Astrocyte (in vitro differentiated cells and primary cell): Measurements from ENCODE around the gene UGT1A5. TPM values are rescaled to one million over a fixed set of nuclear protein-coding genes. Genes with fewer than 3 reads are reported as not detected.

Experiments used
- DNase-seq: peaks from one replicate; pipeline ENCODE4 v3.0.0-alpha.2; 2010; ENCODE audit warnings: low read depth
- FAIRE-seq: peaks from 2 replicates; lab custom pipeline; 2011; peaks lifted over from hg19 to GRCh38; lab: Jason Lieb, UNC
- H2AFZ ChIP-seq: 2 replicates; pipeline ENCODE4 v1.6.0; 2012; ENCODE audit warnings: low read depth, low read length, inconsistent platforms
- H3K27ac ChIP-seq: 2 replicates; pipeline ENCODE4 v1.5.1; 2011; ENCODE audit warnings: low read depth, low read length, inconsistent platforms
- H3K27me3 ChIP-seq: 2 replicates; pipeline ENCODE4 v1.6.0; 2011; ENCODE audit warnings: low read length, inconsistent platforms; ENCODE audit not compliant: insufficient read depth
- H3K36me3 ChIP-seq: 2 replicates; pipeline ENCODE4 v1.5.1; 2011; ENCODE audit warnings: low read length, inconsistent platforms; ENCODE audit not compliant: insufficient read depth
- H3K4me1 ChIP-seq: 2 replicates; pipeline ENCODE4 v1.5.1; 2011; ENCODE audit warnings: low read length, inconsistent platforms; ENCODE audit not compliant: insufficient read depth
- H3K4me2 ChIP-seq: 2 replicates; pipeline ENCODE4 v1.6.0; 2012; ENCODE audit warnings: low read length, inconsistent platforms
- H3K4me3 ChIP-seq: 2 replicates; pipeline ENCODE4 v1.5.1; 2011; ENCODE audit warnings: low read depth, mild to moderate bottlenecking, low read length, inconsistent platforms; ENCODE audit not compliant: insufficient read depth
- H3K79me2 ChIP-seq: 2 replicates; pipeline ENCODE4 v1.6.0; 2012; ENCODE audit warnings: mild to moderate bottlenecking, low read length, inconsistent platforms; ENCODE audit not compliant: insufficient read depth
- H3K9ac ChIP-seq: 2 replicates; pipeline ENCODE4 v1.6.0; 2012; ENCODE audit warnings: mild to moderate bottlenecking, low read length, inconsistent platforms
- H3K9me3 ChIP-seq: 2 replicates; pipeline ENCODE4 v1.5.1; 2012; ENCODE audit warnings: low read depth, mild to moderate bottlenecking, low read length, inconsistent platforms; ENCODE audit not compliant: insufficient read depth
- H4K20me1 ChIP-seq: 2 replicates; pipeline ENCODE4 v1.6.0; 2012; ENCODE audit warnings: low read length, inconsistent platforms; ENCODE audit not compliant: insufficient read depth
- H3K27ac Mint-ChIP-seq: one replicate; pipeline ENCODE4 v1.8.0; 2021; ENCODE audit warnings: mild to moderate bottlenecking, mixed read lengths; ENCODE audit not compliant: unreplicated experiment
- H3K27me3 Mint-ChIP-seq: one replicate; pipeline ENCODE4 v1.8.0; 2021; ENCODE audit warnings: low read depth, mixed read lengths; ENCODE audit not compliant: unreplicated experiment
- H3K36me3 Mint-ChIP-seq: one replicate; pipeline ENCODE4 v1.8.0; 2021; ENCODE audit warnings: low read depth, mixed read lengths; ENCODE audit not compliant: unreplicated experiment
- H3K4me1 Mint-ChIP-seq: one replicate; pipeline ENCODE4 v1.8.0; 2021; ENCODE audit warnings: low read depth, mixed read lengths; ENCODE audit not compliant: unreplicated experiment
- H3K4me3 Mint-ChIP-seq: one replicate; pipeline ENCODE4 v1.8.0; 2021; ENCODE audit warnings: mild to moderate bottlenecking, moderate library complexity, mixed read lengths; ENCODE audit not compliant: unreplicated experiment
- H3K9me3 Mint-ChIP-seq: one replicate; pipeline ENCODE4 v1.8.0; 2021; ENCODE audit warnings: mild to moderate bottlenecking, mixed read lengths; ENCODE audit not compliant: unreplicated experiment
- EZH2 ChIP-seq: IDR thresholded peaks from 2 replicates; pipeline ENCODE4 v1.6.1; 2012; ENCODE audit warnings: mild to moderate bottlenecking, low read length, inconsistent platforms; ENCODE audit not compliant: insufficient read depth
- total RNA-seq: library from RNA; stranded (reverse); gene quantifications from 2 replicates; pipeline ENCODE4 v1.2.1, GENCODE V29; 2021
- TF ChIP-seq, protein P1 (sequence below): IDR thresholded peaks from 2 replicates; pipeline ENCODE4 v1.5.1; 2011; ENCODE audit warnings: low read depth, mild to moderate bottlenecking, inconsistent platforms, low read length, moderate library complexity; ENCODE audit not compliant: insufficient read depth

The UGT1A5 gene
- total RNA-seq, 1 donor from 2014 or later = not detected

GRCh38 chr2:233674314-233674713, 38.4 kb upstream of the UGT1A5 start:
- Mint-ChIP-seq H3K36me3 (peaks cover 2% of the 10 kb centered on the region), H3K4me1 (no peaks in the 10 kb centered on the region), H3K9me3 (peaks cover 2% of the 10 kb centered on the region), H3K27ac (no peak overlapping the region), H3K27me3 (peaks cover 17% of the 10 kb centered on the region), H3K4me3 (no peak overlapping the region)
- no peak for DNase-seq
- Histone ChIP-seq H3K27ac (no peak overlapping the region), H2AFZ (no peak overlapping the region), H3K9ac (no peak overlapping the region), H3K36me3 (no peaks in the 10 kb centered on the region), H3K27me3 (no peaks in the 10 kb centered on the region), H3K4me1 (peaks cover 4% of the 10 kb centered on the region), H3K4me2 (no peak overlapping the region), H3K4me3 (no peak overlapping the region), H4K20me1 (no peaks in the 10 kb centered on the region), H3K9me3 (no peaks in the 10 kb centered on the region), H3K79me2 (no peaks in the 10 kb centered on the region)
- FAIRE-seq = no peak
- TF ChIP-seq, protein P1, sequence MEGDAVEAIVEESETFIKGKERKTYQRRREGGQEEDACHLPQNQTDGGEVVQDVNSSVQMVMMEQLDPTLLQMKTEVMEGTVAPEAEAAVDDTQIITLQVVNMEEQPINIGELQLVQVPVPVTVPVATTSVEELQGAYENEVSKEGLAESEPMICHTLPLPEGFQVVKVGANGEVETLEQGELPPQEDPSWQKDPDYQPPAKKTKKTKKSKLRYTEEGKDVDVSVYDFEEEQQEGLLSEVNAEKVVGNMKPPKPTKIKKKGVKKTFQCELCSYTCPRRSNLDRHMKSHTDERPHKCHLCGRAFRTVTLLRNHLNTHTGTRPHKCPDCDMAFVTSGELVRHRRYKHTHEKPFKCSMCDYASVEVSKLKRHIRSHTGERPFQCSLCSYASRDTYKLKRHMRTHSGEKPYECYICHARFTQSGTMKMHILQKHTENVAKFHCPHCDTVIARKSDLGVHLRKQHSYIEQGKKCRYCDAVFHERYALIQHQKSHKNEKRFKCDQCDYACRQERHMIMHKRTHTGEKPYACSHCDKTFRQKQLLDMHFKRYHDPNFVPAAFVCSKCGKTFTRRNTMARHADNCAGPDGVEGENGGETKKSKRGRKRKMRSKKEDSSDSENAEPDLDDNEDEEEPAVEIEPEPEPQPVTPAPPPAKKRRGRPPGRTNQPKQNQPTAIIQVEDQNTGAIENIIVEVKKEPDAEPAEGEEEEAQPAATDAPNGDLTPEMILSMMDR = no peak
- TF ChIP-seq EZH2 = no peak

DNA sequence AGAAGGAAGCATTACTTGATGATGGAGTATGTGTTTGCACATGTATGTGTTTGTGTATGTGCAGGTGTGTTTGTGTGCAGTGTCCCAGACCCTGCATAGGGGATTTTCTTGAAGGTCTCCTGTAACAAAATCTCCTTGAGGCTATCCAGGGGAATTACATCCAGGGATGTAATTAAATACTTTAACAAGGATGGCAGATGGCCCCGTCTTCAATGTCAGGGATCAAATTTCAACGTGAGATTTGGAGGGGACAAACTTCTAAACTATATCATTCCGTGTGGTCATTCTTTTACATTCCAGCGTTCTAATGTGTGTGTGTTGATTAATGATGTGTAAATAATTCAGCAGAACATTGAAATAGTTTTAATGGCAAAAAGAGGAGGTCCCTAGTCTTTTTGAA, 37.7 kb upstream of the UGT1A5 start:
- H3K36me3 Mint-ChIP-seq = peaks cover 2% of the 10 kb centered on the region
- H2AFZ ChIP-seq = no peak overlapping the region
- H3K9me3 ChIP-seq = no peaks in the 10 kb centered on the region
- H3K4me1 ChIP-seq = peaks cover 4% of the 10 kb centered on the region
- no peak overlapping the region for H3K9ac ChIP-seq
- DNase-seq (no peak), FAIRE-seq (no peak)
- no peaks in the 10 kb centered on the region for H3K36me3 ChIP-seq
- no peaks in the 10 kb centered on the region for H3K4me1 Mint-ChIP-seq
- no peaks in the 10 kb centered on the region for H4K20me1 ChIP-seq
- TF ChIP-seq EZH2 = no peak
- TF ChIP-seq, protein P1 = no peak
- H3K27ac Mint-ChIP-seq = no peak overlapping the region
- no peaks in the 10 kb centered on the region for H3K79me2 ChIP-seq
- no peak overlapping the region for H3K4me3 ChIP-seq
- no peak overlapping the region for H3K4me3 Mint-ChIP-seq
- H3K27ac ChIP-seq = no peak overlapping the region
- H3K9me3 Mint-ChIP-seq = peaks cover 1% of the 10 kb centered on the region
- H3K27me3 Mint-ChIP-seq = peaks cover 17% of the 10 kb centered on the region
- no peaks in the 10 kb centered on the region for H3K27me3 ChIP-seq
- no peak overlapping the region for H3K4me2 ChIP-seq

GRCh38 chr2:233676046-233676445, 36.7 kb upstream of the UGT1A5 start:
- H3K4me1 ChIP-seq = peaks cover 4% of the 10 kb centered on the region
- Mint-ChIP-seq H3K27ac (no peak overlapping the region), H3K4me1 (no peaks in the 10 kb centered on the region), H3K27me3 (peaks cover 11% of the 10 kb centered on the region), H3K4me3 (no peak overlapping the region), H3K9me3 (no peaks in the 10 kb centered on the region), H3K36me3 (peaks cover under 1% of the 10 kb centered on the region)
- no peak for TF ChIP-seq EZH2
- TF ChIP-seq, protein P1 = no peak
- no peak overlapping the region for H3K4me3 ChIP-seq
- no peaks in the 10 kb centered on the region for H3K9me3 ChIP-seq
- no peaks in the 10 kb centered on the region for H3K79me2 ChIP-seq
- peak overlapping the region; percentile 12 for H3K9ac ChIP-seq
- DNase-seq (no peak), FAIRE-seq (no peak)
- H3K4me2 ChIP-seq = no peak overlapping the region
- H3K36me3 ChIP-seq = no peaks in the 10 kb centered on the region
- H3K27ac ChIP-seq = peak overlapping the region; percentile 66
- H4K20me1 ChIP-seq = no peaks in the 10 kb centered on the region
- peak overlapping the region; percentile 13 for H2AFZ ChIP-seq
- H3K27me3 ChIP-seq = no peaks in the 10 kb centered on the region
